ENCODE data around the gene EFCAB7. TPM values are rescaled to one million over a fixed set of nuclear protein-coding genes. Genes with fewer than 3 reads are reported as not detected.
A peak's percentile ranks its signal among the peaks of the same experiment; 100 is the strongest.

The EFCAB7 gene, protein sequence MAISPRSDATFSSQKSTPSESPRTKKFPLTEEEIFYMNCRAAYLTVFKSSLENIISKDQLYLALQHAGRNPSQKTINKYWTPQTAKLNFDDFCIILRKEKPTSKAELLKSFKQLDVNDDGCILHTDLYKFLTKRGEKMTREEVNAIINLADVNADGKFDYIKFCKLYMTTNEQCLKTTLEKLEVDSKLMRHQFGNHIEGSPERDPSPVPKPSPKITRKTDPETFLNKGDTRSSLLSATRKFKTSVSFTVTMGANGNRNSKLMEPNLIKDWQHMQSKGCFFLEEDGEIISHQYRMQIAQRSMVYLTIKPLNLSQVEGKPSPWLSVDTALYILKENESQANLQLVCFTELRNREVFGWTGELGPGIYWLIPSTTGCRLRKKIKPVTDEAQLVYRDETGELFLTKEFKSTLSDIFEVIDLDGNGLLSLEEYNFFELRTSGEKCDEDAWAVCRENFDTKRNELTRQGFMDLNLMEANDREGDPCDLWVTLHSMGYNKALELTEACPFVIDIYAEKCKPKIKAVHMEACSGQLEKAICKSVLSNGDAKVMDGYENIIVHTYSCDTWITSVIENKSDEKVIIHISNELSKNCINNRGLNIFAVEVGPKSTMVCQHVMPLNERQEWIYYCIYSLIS
- total RNA-seq (ENCODE audit: low replicate concordance): 12.1 and 15.7 TPM in 2 replicates

DNA sequence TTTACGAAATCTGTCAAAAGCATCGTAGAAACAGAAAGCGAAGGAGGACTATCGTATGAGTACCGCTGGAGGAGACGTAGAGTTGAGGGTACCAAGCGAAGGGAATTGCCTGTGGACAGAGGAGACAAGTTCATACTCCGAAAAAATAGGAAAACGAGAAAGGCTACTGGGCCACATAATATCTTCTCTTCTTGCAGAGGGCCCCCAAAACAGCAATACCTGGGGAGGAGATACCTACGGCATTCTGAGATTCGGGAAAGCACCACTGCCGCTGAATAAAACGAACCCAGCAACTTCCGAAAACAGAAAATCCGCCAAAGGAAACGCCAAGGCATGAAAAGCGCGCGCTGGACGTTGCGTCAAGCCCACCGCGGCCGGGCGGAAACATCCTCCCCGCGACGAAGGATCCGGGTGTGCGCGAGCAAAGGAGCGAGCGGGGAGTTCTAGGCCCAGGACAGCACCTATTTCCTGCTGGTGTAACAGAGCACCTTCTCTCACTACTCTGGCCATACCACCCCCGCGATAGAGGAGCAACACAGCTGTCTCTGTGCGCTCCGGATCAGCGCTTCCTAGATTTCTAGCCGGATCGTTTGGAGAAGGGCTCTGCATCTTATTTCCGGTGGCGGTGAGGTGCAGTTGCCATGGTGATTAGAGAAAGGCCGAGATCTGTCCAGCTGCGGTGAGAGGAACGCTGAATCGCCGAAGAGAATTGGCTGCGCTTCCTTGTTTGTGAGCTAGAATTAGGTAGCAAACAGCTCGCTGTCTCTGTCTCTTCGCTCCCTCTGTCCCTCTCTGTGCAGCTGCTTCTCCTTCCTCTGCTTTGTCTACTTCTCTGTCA lies at the start of gene EFCAB7, which contains the start of gene ITGB3BP:
TSS of gene EFCAB7 (plus strand) at position 635 of the 838 bp plus-strand sequence. CDS start 2,048 bp downstream, outside the sequence.
TSS of gene ITGB3BP (minus strand) at position 335 of the 838 bp plus-strand sequence. CDS start at position 243, 92 bp downstream.
- TF ChIP-seq, protein P1, sequence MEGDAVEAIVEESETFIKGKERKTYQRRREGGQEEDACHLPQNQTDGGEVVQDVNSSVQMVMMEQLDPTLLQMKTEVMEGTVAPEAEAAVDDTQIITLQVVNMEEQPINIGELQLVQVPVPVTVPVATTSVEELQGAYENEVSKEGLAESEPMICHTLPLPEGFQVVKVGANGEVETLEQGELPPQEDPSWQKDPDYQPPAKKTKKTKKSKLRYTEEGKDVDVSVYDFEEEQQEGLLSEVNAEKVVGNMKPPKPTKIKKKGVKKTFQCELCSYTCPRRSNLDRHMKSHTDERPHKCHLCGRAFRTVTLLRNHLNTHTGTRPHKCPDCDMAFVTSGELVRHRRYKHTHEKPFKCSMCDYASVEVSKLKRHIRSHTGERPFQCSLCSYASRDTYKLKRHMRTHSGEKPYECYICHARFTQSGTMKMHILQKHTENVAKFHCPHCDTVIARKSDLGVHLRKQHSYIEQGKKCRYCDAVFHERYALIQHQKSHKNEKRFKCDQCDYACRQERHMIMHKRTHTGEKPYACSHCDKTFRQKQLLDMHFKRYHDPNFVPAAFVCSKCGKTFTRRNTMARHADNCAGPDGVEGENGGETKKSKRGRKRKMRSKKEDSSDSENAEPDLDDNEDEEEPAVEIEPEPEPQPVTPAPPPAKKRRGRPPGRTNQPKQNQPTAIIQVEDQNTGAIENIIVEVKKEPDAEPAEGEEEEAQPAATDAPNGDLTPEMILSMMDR (IDR thresholded peaks at IDR 0.05; ENCODE audit: insufficient read depth, low read length): no peak
- peak; percentile 96 for DNase-seq (ENCODE audit: low read depth)
- H3K4me3 ChIP-seq (ENCODE audit: low read depth, low read length): peak within 1 kb of the TSS; percentile 71

GRCh38 chr1:63475761-63476160 lies 47.6 kb upstream of the EFCAB7 start:
- TF ChIP-seq, protein P1 (IDR thresholded peaks at IDR 0.05; ENCODE audit: insufficient read depth, low read length): no peak
- DNase-seq (ENCODE audit: low read depth): no peak
- no peak overlapping the region for H3K4me3 ChIP-seq (ENCODE audit: low read depth, low read length)

GRCh38 chr1:63480057-63480456 lies 43.3 kb upstream of the EFCAB7 start:
- no peak for DNase-seq (ENCODE audit: low read depth)
- H3K4me3 ChIP-seq (ENCODE audit: low read depth, low read length): no peak overlapping the region
- TF ChIP-seq, protein P1 (IDR thresholded peaks at IDR 0.05; ENCODE audit: insufficient read depth, low read length): no peak

GRCh38 chr1:63486629-63487028 lies 36.7 kb upstream of the EFCAB7 start:
- TF ChIP-seq, protein P1 (IDR thresholded peaks at IDR 0.05; ENCODE audit: insufficient read depth, low read length): no peak
- H3K4me3 ChIP-seq (ENCODE audit: low read depth, low read length): no peak overlapping the region
- DNase-seq (ENCODE audit: low read depth): peak; percentile 6

- TF ChIP-seq, protein P1 (IDR thresholded peaks at IDR 0.05; ENCODE audit: insufficient read depth, low read length): no peak
- peak; percentile 20 for DNase-seq (ENCODE audit: low read depth)
- no peak overlapping the region for H3K4me3 ChIP-seq (ENCODE audit: low read depth, low read length)
Observed at GRCh38 chr1:63487336-63488065, 35.8 kb upstream of the EFCAB7 start.

- DNase-seq (ENCODE audit: low read depth): no peak
- TF ChIP-seq, protein P1 (IDR thresholded peaks at IDR 0.05; ENCODE audit: insufficient read depth, low read length): no peak
- no peak overlapping the region for H3K4me3 ChIP-seq (ENCODE audit: low read depth, low read length)
Observed at GRCh38 chr1:63497577-63497976, 25.7 kb upstream of the EFCAB7 start.
